ENCODE results near the gene ATP7A.

- TF ChIP-seq EZH2 (IDR thresholded peaks at IDR 0.05; ENCODE audit: insufficient read depth, low read length): no peak
- TF ChIP-seq CTCF (IDR thresholded peaks at IDR 0.05; ENCODE audit: insufficient read depth, low read depth, low read length): no peak
Observed at GRCh38 chrX:78064152-78064551, 153.7 kb downstream of the ATP7A start.

Measured in astrocyte (in vitro differentiated cells and primary cell).